ENCODE measurements around the gene NPY. TPM values are rescaled to one million over a fixed set of nuclear protein-coding genes. Genes with fewer than 3 reads are reported as not detected.
A peak's percentile ranks its signal among the peaks of the same experiment; 100 is the strongest.

NPY gene
- total RNA-seq, 1 experiment from 2014 or later = not detected

DNA sequence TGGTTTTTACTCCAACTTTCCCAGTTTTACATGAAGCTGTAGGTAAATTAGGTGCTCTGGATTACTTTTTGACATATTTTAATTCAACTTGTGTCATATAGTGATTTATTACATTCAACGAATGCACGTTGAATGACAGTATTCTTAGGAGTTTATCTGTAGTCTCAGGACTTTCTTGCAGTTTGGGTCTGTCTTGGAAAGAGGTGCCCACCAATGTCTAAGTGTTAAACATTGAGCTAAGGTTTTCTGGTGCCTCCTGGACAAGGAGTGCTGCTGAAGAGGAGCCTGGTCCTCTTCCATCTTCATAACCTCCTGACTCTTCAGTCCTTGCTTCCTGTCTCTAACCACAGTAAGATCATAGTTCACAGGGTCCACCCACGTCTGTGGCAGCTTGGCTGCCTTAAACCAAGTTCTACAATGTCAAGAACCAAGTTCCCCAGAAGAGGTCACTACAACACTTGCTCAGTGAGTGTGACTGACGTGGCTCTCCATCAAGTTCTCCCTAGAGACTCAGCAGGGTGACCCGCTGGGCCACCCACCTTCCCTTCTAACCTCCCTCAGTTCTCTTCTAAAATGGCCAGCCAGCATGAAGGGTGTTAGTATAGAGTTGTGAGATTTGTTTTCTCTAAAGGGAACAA is 6.1 kb downstream of the NPY start:
- TF ChIP-seq, protein P1, sequence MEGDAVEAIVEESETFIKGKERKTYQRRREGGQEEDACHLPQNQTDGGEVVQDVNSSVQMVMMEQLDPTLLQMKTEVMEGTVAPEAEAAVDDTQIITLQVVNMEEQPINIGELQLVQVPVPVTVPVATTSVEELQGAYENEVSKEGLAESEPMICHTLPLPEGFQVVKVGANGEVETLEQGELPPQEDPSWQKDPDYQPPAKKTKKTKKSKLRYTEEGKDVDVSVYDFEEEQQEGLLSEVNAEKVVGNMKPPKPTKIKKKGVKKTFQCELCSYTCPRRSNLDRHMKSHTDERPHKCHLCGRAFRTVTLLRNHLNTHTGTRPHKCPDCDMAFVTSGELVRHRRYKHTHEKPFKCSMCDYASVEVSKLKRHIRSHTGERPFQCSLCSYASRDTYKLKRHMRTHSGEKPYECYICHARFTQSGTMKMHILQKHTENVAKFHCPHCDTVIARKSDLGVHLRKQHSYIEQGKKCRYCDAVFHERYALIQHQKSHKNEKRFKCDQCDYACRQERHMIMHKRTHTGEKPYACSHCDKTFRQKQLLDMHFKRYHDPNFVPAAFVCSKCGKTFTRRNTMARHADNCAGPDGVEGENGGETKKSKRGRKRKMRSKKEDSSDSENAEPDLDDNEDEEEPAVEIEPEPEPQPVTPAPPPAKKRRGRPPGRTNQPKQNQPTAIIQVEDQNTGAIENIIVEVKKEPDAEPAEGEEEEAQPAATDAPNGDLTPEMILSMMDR (conservative IDR thresholded peaks at IDR 0.05) = peak; percentile 76
- H4K5ac ChIP-seq (ENCODE audit: insufficient read length, low read depth, low read length) = no peak overlapping the region
- H3K79me2 ChIP-seq (ENCODE audit: insufficient read depth, low read length) = no peaks in the 10 kb centered on the region
- no peak overlapping the region for H3K9ac ChIP-seq (ENCODE audit: extremely low read depth, insufficient read length, low read length)
- no peak overlapping the region for H3K14ac ChIP-seq (ENCODE audit: insufficient read depth, low read length)
- WGBS (ENCODE audit: extremely low coverage, insufficient read length, low lambda C conversion rate) = no CpG with 5 or more reads among the region's 5 CpGs
- Mint-ChIP-seq H3K4me3 (no peak overlapping the region), H3K4me1 (peaks cover 30 to 37% of the 10 kb centered on the region in 2 experiments), H3K36me3 (ENCODE audit: insufficient read depth in 1 of 3, low read depth in 3 of 3) (peaks cover 0 to 9% (median 0%) of the 10 kb centered on the region in 3 experiments; a peak in 1 of 7 replicates), H3K9me3 (peaks cover 0 to 4% of the 10 kb centered on the region in 2 experiments; a peak in 1 of 5 replicates), H3K27me3 (ENCODE audit: low read depth) (peaks cover 14% of the 10 kb centered on the region), H3K27ac (no peak overlapping the region)
- no peaks in the 10 kb centered on the region for H3K9me3 ChIP-seq (ENCODE audit: control insufficient read depth, low read depth, low read length)
- no peak overlapping the region for H2BK12ac ChIP-seq (ENCODE audit: insufficient read length, low read depth, low read length)
- H3T11ph ChIP-seq (ENCODE audit: low read length) = no peak overlapping the region
- no peak overlapping the region for H3K27ac ChIP-seq (ENCODE audit: insufficient read length, low read depth, low read length)
- H3K4me1 ChIP-seq (ENCODE audit: insufficient read depth, low read length) = peaks cover 8% of the 10 kb centered on the region
- no peak overlapping the region for H4K91ac ChIP-seq (ENCODE audit: insufficient read length, low read depth, low read length)
- H3K4ac ChIP-seq (ENCODE audit: low read depth, low read length) = no peak overlapping the region
- H3K23ac ChIP-seq (ENCODE audit: insufficient read length, low read depth, low read length) = no peak overlapping the region
- peaks cover 3% of the 10 kb centered on the region for H3K23me2 ChIP-seq (ENCODE audit: insufficient read length, low read depth, low read length, poor library complexity, severe bottlenecking)
- H3K79me1 ChIP-seq (ENCODE audit: insufficient read depth, low read depth, low read length, poor library complexity, severe bottlenecking) = no peaks in the 10 kb centered on the region
- H2AK5ac ChIP-seq (ENCODE audit: insufficient read length, low read length) = no peak overlapping the region
- no peak overlapping the region; the same call in 1 of the 2 replicates for H2BK15ac ChIP-seq (ENCODE audit: low read depth, low read length)
- no peak overlapping the region for H2BK120ac ChIP-seq (ENCODE audit: low read depth, low read length, poor library complexity, severe bottlenecking)
- H3K4me2 ChIP-seq (ENCODE audit: insufficient read depth, insufficient read length, low read length) = no peak overlapping the region
- no peak overlapping the region for H2BK5ac ChIP-seq (ENCODE audit: insufficient read length, low read length)
- H3K56ac ChIP-seq (ENCODE audit: insufficient read length, low read depth, low read length) = no peak overlapping the region
- no peak overlapping the region for H2BK20ac ChIP-seq (ENCODE audit: low read depth, low read length, poor library complexity, severe bottlenecking)
- H2AFZ ChIP-seq (ENCODE audit: low read length) = no peak overlapping the region
- H4K20me1 ChIP-seq (ENCODE audit: control insufficient read depth, insufficient read depth, insufficient read length) = no peaks in the 10 kb centered on the region
- peak; percentile 66 for DNase-seq
- peaks cover 6% of the 10 kb centered on the region; the same call in 1 of the 2 replicates for H3K27me3 ChIP-seq (ENCODE audit: insufficient read depth, low read length)
- no peak overlapping the region for H4K8ac ChIP-seq (replicated peaks; ENCODE audit: insufficient read length, low read depth, low read length)
- no peak overlapping the region for H3K18ac ChIP-seq (ENCODE audit: insufficient read length, low read depth, low read length)

Measured in H9 (cell line).